H1 (cell line): ENCODE data around the gene LHPP. TPM values are rescaled to one million over a fixed set of nuclear protein-coding genes. Genes with fewer than 3 reads are reported as not detected.

Experiments
- BRCA1 ChIP-seq: IDR thresholded peaks from 2 replicates; pipeline ENCODE4 v1.6.1; 2012; ENCODE audit warnings: low read depth, low read length, improper control_type of control experiment
- CHD7 ChIP-seq: fragments of 300-600 bp; sonication (generic); IDR thresholded peaks from 2 replicates; pipeline ENCODE4 v1.7.1; 2012; ENCODE audit warnings: low read length, moderate library complexity, mild to moderate bottlenecking, inconsistent platforms; ENCODE audit not compliant: insufficient replicate concordance
- TAF1 ChIP-seq: IDR thresholded peaks from 2 replicates; pipeline ENCODE4 v1.6.1; 2011; ENCODE audit warnings: mild to moderate bottlenecking, low read depth, low read length
- polyA plus RNA-seq, 7 experiments: library from polyadenylated mRNA; depleted of rRNA in 3 of 7; stranded (reverse) in 5 of 7; unstranded in 2 of 7; fragments of >200 nt in 5 of 7; fragments of 200-250 nt in 2 of 7; gene quantifications; 1 replicate in 5 of 7; 2 replicates in 1 of 7; 4 replicates in 1 of 7; pipeline versions ENCODE4 v1.2.1 to v1.2.3, GENCODE V29; 2011 to 2013; ENCODE audit warnings: missing spikeins in 2 of 7, mixed read lengths in 2 of 7
- total RNA-seq: library from RNA; stranded (reverse); fragmentation: NEBNext Ultra II Directional; extraction: Animal tissue kit (Norgen Biotek cat#: 25700); gene quantifications from 2 replicates; pipeline ENCODE4 v1.2.1, GENCODE V29; 2021
- TF ChIP-seq, protein P1 (sequence below): IDR thresholded peaks from 2 replicates; pipeline ENCODE4 v1.6.1; 2012; ENCODE audit warnings: inconsistent platforms

The LHPP gene
- total and polyA plus RNA-seq, 2 of the 8 experiments (the other 6 are each of a cell fraction or from before 2014, with no cell fraction given) = 26.0 to 45.0 TPM

- no peak for TF ChIP-seq CHD7
- TF ChIP-seq, protein P1, sequence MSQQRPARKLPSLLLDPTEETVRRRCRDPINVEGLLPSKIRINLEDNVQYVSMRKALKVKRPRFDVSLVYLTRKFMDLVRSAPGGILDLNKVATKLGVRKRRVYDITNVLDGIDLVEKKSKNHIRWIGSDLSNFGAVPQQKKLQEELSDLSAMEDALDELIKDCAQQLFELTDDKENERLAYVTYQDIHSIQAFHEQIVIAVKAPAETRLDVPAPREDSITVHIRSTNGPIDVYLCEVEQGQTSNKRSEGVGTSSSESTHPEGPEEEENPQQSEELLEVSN = no peak
- TF ChIP-seq TAF1 = no peak
- no peak for TF ChIP-seq BRCA1
These were observed 43.7 kb downstream of the LHPP start (continued) for GRCh38 chr10:124505279-124505678.
